Measurements from ENCODE around the gene ZAR1L.

Gene ZAR1L

DNA sequence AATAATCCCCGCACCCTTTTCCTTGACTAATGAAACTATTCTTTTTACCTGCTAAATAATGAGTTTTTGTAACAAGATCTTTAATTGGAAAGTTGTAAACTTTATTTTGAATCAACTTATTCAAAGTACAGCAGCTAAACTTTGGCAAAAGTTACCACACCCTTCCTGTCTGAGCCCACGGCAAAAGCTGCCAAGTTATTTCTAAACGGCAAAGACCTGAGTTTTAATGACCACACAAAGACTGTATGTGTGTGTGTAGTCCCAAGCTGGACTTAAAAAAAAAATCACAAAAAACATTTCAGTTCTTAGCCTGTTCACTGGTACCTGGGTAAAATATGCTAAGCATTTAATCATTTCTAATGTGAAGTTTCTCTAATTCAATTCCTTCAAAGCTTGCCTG, 60.7 kb downstream of the ZAR1L start:
- H3K4me3 ChIP-seq (ENCODE audit: low read depth, low read length) = no peak overlapping the region

GRCh38 chr13:32253911-32254399, 61.2 kb downstream of the ZAR1L start:
- Histone ChIP-seq H3K27ac (ENCODE audit: extremely low read depth, low read depth, low read length) (no peak overlapping the region), H3K4me1 (ENCODE audit: control insufficient read depth, insufficient read depth, low read length) (no peaks in the 10 kb centered on the region), H3K9me3 (ENCODE audit: control insufficient read depth, insufficient read depth, low read depth, low read length) (no peaks in the 10 kb centered on the region), H3K36me3 (ENCODE audit: control insufficient read depth in 2 of 2, insufficient read depth in 1 of 2, low read length in 2 of 2) (no peaks in the 10 kb centered on the region), H3K4me3 (ENCODE audit: low read depth, low read length) (no peak overlapping the region)
- POLR2A ChIA-PET = no interaction called here
- CTCF ChIA-PET = interaction anchor here (0.6 to 2.7 kb wide), 3 partner anchors 8 to 257 kb away, joined by 3 to 22 read pairs (median 5); no protein-coding TSS in a partner anchor
- TF ChIP-seq ZNF292 (tag by site-specific recombination; IDR thresholded peaks at IDR 0.05; ENCODE audit: borderline replicate concordance, low read depth) = no peak
- no peak for TF ChIP-seq ZBTB6 (tag by site-specific recombination; IDR thresholded peaks at IDR 0.05)
- no peak for TF ChIP-seq ZNF664 (tag by site-specific recombination; IDR thresholded peaks at IDR 0.05)
- TF ChIP-seq ZNF350 (tag by site-specific recombination; IDR thresholded peaks at IDR 0.05) = no peak
- no peak for TF ChIP-seq PRDM10 (tag by site-specific recombination; IDR thresholded peaks at IDR 0.05)
- no peak for TF ChIP-seq ZBTB21 (tag by site-specific recombination; IDR thresholded peaks at IDR 0.05)
- no peak for TF ChIP-seq MYNN (tag by site-specific recombination; IDR thresholded peaks at IDR 0.05; ENCODE audit: borderline replicate concordance)
- TF ChIP-seq BCL11B (tag by site-specific recombination; IDR thresholded peaks at IDR 0.05; ENCODE audit: low read depth) = no peak
- no peak for TF ChIP-seq ZNF391 (tag by site-specific recombination; IDR thresholded peaks at IDR 0.05; ENCODE audit: borderline replicate concordance, low read depth)
- TF ChIP-seq ZNF433 (tag by site-specific recombination; IDR thresholded peaks at IDR 0.05; ENCODE audit: low read depth) = no peak

More for the DNA sequence above, 60.7 kb downstream of the ZAR1L start:
- TF ChIP-seq ZBTB1 (tag by site-specific recombination; IDR thresholded peaks at IDR 0.05) = no peak
- TF ChIP-seq ZNF585B (tag by site-specific recombination; IDR thresholded peaks at IDR 0.05) = no peak
- TF ChIP-seq ZIC2 (tag by site-specific recombination; IDR thresholded peaks at IDR 0.05) = no peak
- TF ChIP-seq ZFHX2 (tag by site-specific recombination; conservative IDR thresholded peaks at IDR 0.05) = no peak
- TF ChIP-seq, protein P1, sequence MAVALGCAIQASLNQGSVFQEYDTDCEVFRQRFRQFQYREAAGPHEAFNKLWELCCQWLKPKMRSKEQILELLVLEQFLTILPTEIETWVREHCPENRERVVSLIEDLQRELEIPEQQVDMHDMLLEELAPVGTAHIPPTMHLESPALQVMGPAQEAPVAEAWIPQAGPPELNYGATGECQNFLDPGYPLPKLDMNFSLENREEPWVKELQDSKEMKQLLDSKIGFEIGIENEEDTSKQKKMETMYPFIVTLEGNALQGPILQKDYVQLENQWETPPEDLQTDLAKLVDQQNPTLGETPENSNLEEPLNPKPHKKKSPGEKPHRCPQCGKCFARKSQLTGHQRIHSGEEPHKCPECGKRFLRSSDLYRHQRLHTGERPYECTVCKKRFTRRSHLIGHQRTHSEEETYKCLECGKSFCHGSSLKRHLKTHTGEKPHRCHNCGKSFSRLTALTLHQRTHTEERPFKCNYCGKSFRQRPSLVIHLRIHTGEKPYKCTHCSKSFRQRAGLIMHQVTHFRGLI (tag by site-specific recombination; IDR thresholded peaks at IDR 0.05) = no peak
- TF ChIP-seq ZNF629 (tag by site-specific recombination; IDR thresholded peaks at IDR 0.05) = no peak
- TF ChIP-seq SALL2 (tag by site-specific recombination; IDR thresholded peaks at IDR 0.05; ENCODE audit: borderline replicate concordance) = no peak
- no peak for TF ChIP-seq MEIS1 (CRISPR knock-in tag; IDR thresholded peaks at IDR 0.05; ENCODE audit: borderline replicate concordance)
- no peak for TF ChIP-seq ZNF341 (tag by site-specific recombination; IDR thresholded peaks at IDR 0.05; ENCODE audit: low read depth)
- TF ChIP-seq, protein P2, sequence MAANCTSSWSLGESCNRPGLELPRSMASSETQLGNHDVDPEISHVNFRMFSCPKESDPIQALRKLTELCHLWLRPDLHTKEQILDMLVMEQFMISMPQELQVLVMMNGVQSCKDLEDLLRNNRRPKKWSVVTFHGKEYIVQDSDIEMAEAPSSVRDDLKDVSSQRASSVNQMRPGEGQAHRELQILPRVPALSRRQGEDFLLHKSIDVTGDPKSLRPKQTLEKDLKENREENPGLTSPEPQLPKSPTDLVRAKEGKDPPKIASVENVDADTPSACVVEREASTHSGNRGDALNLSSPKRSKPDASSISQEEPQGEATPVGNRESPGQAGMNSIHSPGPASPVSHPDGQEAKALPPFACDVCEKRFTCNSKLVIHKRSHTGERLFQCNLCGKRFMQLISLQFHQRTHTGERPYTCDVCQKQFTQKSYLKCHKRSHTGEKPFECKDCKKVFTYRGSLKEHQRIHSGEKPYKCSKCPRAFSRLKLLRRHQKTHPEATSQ (tag by site-specific recombination; IDR thresholded peaks at IDR 0.05) = no peak
- TF ChIP-seq GLI2 (tag by site-specific recombination; IDR thresholded peaks at IDR 0.05; ENCODE audit: borderline replicate concordance, low read depth) = no peak
- TF ChIP-seq REST (tag by site-specific recombination; IDR thresholded peaks at IDR 0.05) = no peak
- TF ChIP-seq ZFP37 (tag by site-specific recombination; IDR thresholded peaks at IDR 0.05) = no peak
- TF ChIP-seq KLF8 (tag by site-specific recombination; IDR thresholded peaks at IDR 0.05) = no peak
- Histone ChIP-seq H3K9me3 (ENCODE audit: control insufficient read depth, insufficient read depth, low read depth, low read length) (no peaks in the 10 kb centered on the region), H3K4me1 (ENCODE audit: control insufficient read depth, insufficient read depth, low read length) (no peaks in the 10 kb centered on the region), H3K36me3 (ENCODE audit: control insufficient read depth in 2 of 2, insufficient read depth in 1 of 2, low read length in 2 of 2) (no peaks in the 10 kb centered on the region), H3K27ac (ENCODE audit: extremely low read depth, low read depth, low read length) (no peak overlapping the region)
- CTCF ChIA-PET = interaction anchor here (0.6 to 2.7 kb wide), 5 partner anchors 9 to 344 kb away, joined by 3 to 22 read pairs (median 3); no protein-coding TSS in a partner anchor
- POLR2A ChIA-PET = interaction anchor here (0.6 kb wide), 1 partner anchor 401 kb away, joined by 8 read pairs; no protein-coding TSS in a partner anchor

Measured in HEK293 (cell line).